WTC11 (cell line): ENCODE data around the gene DLG5.

Source experiments
- AFF4 ChIP-seq: sonication (generic); formaldehyde crosslinking; IDR thresholded peaks from 2 replicates; pipeline ENCODE4 v1.8.1; 2023; ENCODE audit warnings: mild to moderate bottlenecking, missing genetic modification reagents, borderline replicate concordance
- ATF1 ChIP-seq: sonication (generic); formaldehyde crosslinking; IDR thresholded peaks from 2 replicates; pipeline ENCODE4 v1.8.1; 2023; ENCODE audit warnings: mild to moderate bottlenecking, moderate library complexity, missing genetic modification reagents
- CREB1 ChIP-seq: sonication (generic); formaldehyde crosslinking; IDR thresholded peaks from 2 replicates; pipeline ENCODE4 v1.8.0; 2023; ENCODE audit warnings: mild to moderate bottlenecking, missing genetic modification reagents
- HMGA2 ChIP-seq: fragments of 250-450 bp; sonication (Bioruptor Pico); IDR thresholded peaks from 2 replicates; pipeline ENCODE4 v1.4.0; 2021; ENCODE audit warnings: mild to moderate bottlenecking, moderate library complexity
- NFATC4 ChIP-seq: fragments of 250-450 bp; sonication (Bioruptor Pico); IDR thresholded peaks from 2 replicates; pipeline ENCODE4 v1.9.0; 2021; ENCODE audit warnings: mild to moderate bottlenecking
- SOX15 ChIP-seq: fragments of 250-450 bp; sonication (Bioruptor Pico); IDR thresholded peaks from 2 replicates; pipeline ENCODE4 v1.9.0; 2021; ENCODE audit warnings: mild to moderate bottlenecking
- TF ChIP-seq, protein P1 (sequence below): fragments of 200-600 bp; IDR thresholded peaks from 2 replicates; pipeline ENCODE4 v1.8.0; 2022; ENCODE audit warnings: antibody characterized with exemption
- TF ChIP-seq, protein P2 (sequence below): sonication (generic); formaldehyde crosslinking; IDR thresholded peaks from 2 replicates; pipeline ENCODE4 v1.8.1; 2022; ENCODE audit warnings: low read depth, missing genetic modification reagents, borderline replicate concordance

- TF ChIP-seq CREB1 (CRISPR knock-in tag) (no peak), SOX15 (no peak), NFATC4 (CRISPR knock-in tag) (no peak), ATF1 (CRISPR knock-in tag) (no peak), HMGA2 (CRISPR knock-in tag) (no peak), AFF4 (no peak)
- TF ChIP-seq, protein P1, sequence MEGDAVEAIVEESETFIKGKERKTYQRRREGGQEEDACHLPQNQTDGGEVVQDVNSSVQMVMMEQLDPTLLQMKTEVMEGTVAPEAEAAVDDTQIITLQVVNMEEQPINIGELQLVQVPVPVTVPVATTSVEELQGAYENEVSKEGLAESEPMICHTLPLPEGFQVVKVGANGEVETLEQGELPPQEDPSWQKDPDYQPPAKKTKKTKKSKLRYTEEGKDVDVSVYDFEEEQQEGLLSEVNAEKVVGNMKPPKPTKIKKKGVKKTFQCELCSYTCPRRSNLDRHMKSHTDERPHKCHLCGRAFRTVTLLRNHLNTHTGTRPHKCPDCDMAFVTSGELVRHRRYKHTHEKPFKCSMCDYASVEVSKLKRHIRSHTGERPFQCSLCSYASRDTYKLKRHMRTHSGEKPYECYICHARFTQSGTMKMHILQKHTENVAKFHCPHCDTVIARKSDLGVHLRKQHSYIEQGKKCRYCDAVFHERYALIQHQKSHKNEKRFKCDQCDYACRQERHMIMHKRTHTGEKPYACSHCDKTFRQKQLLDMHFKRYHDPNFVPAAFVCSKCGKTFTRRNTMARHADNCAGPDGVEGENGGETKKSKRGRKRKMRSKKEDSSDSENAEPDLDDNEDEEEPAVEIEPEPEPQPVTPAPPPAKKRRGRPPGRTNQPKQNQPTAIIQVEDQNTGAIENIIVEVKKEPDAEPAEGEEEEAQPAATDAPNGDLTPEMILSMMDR: no peak
- TF ChIP-seq, protein P2, sequence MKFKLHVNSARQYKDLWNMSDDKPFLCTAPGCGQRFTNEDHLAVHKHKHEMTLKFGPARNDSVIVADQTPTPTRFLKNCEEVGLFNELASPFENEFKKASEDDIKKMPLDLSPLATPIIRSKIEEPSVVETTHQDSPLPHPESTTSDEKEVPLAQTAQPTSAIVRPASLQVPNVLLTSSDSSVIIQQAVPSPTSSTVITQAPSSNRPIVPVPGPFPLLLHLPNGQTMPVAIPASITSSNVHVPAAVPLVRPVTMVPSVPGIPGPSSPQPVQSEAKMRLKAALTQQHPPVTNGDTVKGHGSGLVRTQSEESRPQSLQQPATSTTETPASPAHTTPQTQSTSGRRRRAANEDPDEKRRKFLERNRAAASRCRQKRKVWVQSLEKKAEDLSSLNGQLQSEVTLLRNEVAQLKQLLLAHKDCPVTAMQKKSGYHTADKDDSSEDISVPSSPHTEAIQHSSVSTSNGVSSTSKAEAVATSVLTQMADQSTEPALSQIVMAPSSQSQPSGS (CRISPR knock-in tag): no peak
Measured at GRCh38 chr10:77837248-77837924, 89.2 kb downstream of the DLG5 start.
